Brain microvascular endothelial cell (primary cell): Measurements from ENCODE around the gene MRPL43.

Source experiments
- DNase-seq: peaks from one replicate; pipeline ENCODE4 v3.0.0-alpha.2; 2020
- H3K27ac ChIP-seq: fragments of 250-450 bp; sonication (Bioruptor Pico); 2 replicates; pipeline ENCODE4 v1.5.1; 2020; ENCODE audit warnings: mild to moderate bottlenecking, moderate library complexity
- H3K27me3 ChIP-seq: fragments of 250-450 bp; sonication (Bioruptor Pico); replicated peaks from 2 replicates; pipeline ENCODE4 v1.5.1; 2020; ENCODE audit warnings: mild to moderate bottlenecking
- H3K36me3 ChIP-seq: fragments of 250-450 bp; sonication (Bioruptor Pico); replicated peaks from 2 replicates; pipeline ENCODE4 v1.5.1; 2020; ENCODE audit warnings: mild to moderate bottlenecking
- H3K4me3 ChIP-seq: 2 replicates; pipeline ENCODE4 v1.5.1; 2011; ENCODE audit warnings: low read depth, mild to moderate bottlenecking, control low read depth, low read length, moderate library complexity
- in situ Hi-C: cut with HindIII; loops from 2 replicates; pipeline ENCODE4 v1.10.0; 2017; ENCODE audit warnings: low sequenced_read_pairs, low pct_ligation_motif_present
- TF ChIP-seq, protein P1 (sequence below): IDR thresholded peaks from 2 replicates; pipeline ENCODE4 v1.5.1; 2011; ENCODE audit warnings: low read depth, mild to moderate bottlenecking, moderate library complexity, low read length, control low read depth, inconsistent platforms; ENCODE audit errors: missing control alignments

MRPL43 gene

DNA sequence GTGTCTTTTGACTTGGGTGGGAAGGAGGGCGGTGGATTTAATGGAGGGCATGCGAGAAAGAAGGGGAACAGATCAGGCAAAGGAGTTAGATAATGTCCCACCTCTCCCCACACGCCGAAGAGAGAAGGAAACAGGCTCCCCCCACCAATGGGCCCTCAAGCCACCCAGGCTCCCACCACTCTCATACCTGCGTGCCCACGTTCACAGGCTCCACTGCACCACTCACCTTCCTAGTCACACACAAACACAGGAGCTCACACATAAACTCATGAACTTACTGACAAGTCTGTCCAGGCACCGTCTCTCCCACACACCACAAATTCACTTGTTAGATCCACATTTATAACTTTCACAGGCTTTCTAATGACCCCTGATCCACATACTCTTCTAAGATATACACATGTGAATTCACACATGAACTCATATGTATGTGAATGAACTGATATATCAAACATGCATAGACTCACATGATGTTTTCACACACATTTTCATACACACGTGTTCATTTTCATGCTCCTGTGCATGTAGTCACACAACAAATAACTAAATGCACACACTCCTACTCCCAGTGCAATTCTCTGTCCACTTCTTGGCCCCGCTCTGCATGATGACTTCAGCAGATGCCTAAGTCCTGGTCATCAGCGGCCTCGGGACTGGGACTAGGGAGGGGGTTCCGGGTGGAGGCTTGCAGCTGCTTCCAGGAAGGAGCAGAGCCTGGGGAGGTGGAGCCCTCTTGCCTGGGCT lies 13.8 kb upstream of the MRPL43 start:
- DNase-seq: peak; percentile 90
- Histone ChIP-seq H3K36me3 (peaks cover 24% of the 10 kb centered on the region), H3K4me3 (peak overlapping the region; percentile 81), H3K27me3 (no peaks in the 10 kb centered on the region), H3K27ac (peak overlapping the region; percentile 95)
- in situ Hi-C loops: no loop called here
- TF ChIP-seq, protein P1, sequence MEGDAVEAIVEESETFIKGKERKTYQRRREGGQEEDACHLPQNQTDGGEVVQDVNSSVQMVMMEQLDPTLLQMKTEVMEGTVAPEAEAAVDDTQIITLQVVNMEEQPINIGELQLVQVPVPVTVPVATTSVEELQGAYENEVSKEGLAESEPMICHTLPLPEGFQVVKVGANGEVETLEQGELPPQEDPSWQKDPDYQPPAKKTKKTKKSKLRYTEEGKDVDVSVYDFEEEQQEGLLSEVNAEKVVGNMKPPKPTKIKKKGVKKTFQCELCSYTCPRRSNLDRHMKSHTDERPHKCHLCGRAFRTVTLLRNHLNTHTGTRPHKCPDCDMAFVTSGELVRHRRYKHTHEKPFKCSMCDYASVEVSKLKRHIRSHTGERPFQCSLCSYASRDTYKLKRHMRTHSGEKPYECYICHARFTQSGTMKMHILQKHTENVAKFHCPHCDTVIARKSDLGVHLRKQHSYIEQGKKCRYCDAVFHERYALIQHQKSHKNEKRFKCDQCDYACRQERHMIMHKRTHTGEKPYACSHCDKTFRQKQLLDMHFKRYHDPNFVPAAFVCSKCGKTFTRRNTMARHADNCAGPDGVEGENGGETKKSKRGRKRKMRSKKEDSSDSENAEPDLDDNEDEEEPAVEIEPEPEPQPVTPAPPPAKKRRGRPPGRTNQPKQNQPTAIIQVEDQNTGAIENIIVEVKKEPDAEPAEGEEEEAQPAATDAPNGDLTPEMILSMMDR: no peak

DNA sequence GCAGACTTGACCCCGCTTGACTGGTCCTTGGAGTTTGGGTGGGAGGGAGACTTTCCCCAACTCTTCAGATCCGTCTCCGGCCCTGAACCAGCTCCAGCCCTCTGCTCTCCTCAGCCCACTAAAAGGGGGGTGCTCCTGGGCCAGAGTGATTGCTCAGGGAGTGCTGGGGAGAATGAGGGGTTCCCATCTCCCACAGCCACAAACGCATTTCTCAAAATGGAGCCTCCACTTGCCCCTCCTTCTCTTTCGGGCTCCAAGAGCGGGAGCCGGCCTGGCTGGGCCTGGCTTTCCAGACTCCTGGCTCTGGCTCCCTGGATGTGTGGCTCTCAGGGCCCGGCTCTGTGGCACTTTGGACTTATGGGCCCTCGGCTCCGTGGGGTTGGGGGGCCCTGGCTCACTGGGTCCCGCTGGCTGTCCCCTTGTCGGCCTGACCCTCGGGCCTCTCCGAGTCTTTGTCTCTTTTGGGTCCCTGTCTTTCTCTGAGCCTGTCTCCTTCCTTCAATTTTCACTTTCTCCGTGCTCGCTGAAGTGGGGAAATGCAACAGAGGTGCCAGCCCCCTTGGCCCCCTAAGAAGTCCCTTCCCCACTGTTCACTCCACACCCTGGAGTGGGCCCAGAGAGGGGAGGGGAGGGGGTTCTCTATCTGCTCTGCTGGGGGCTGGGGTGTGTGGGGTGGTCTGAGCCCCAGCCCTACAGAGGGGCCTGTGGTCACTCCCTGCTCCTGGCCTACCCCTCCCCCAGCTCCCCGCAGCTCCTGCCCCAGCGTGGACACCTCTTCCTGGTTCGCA lies 13.0 kb upstream of the MRPL43 start:
- TF ChIP-seq, protein P1: no peak

GRCh38 chr10:100999742-101000126 lies 12.4 kb upstream of the MRPL43 start, which contains the start of gene LZTS2:
TSS of gene LZTS2 (plus strand) at chr10:100999808. CDS start at chr10:101002539, 2,731 bp downstream.
- in situ Hi-C loops: no loop called here
- Histone ChIP-seq H3K4me3 (peak within 1 kb of the TSS; percentile 81), H3K27ac (peak within 1 kb of the TSS; percentile 95), H3K36me3 (peaks cover 17% of the 10 kb centered on the region), H3K27me3 (no peaks in the 10 kb centered on the region)
- DNase-seq: no peak
- TF ChIP-seq, protein P1: no peak

More for the DNA sequence above, 13.0 kb upstream of the MRPL43 start:
- in situ Hi-C loops: no loop called here
- peaks cover 19% of the 10 kb centered on the region for H3K36me3 ChIP-seq
- H3K27me3 ChIP-seq: no peaks in the 10 kb centered on the region
- DNase-seq: no peak
- peak overlapping the region; percentile 81 for H3K4me3 ChIP-seq
- peak overlapping the region; percentile 95 for H3K27ac ChIP-seq

DNA sequence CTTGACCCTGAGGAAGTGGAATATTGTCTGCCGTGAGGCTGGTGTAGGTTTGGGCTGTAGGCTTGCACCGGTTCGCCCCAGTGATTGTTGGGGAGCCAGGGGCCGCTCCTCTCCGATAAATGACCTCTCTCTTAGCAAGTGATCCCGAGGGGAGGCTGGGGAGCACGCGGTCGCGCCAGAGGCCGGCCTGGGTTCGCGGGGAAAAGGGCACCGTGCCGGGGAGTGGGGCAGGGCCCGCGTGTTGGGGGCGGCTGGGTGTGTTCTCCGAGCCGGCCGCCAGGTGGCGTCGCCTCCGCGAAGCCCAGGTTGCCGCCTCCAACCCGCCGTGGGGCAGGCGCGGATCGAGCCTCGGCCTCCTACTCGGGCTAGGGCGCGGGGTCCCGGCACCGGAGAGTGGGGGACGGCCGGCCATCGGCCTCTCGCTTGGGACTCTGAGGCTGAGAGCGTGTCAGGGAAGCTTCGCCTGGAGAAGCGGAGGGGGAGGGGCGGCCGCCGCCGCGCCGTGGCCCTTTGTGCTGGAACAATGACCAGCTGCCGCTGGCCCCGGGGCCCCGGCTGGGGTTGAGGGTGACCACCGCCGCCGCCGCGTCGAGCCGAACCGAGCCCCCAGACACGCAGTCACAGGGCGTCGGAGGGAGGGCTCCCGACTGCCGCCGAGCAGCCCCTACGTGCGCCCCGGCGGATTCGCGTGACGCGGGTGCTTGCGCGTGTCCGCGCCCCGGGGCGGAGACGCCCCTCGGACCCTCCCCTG lies 11.9 kb upstream of the MRPL43 start:
- TF ChIP-seq, protein P1: peak; percentile 64
- in situ Hi-C loops: no loop called here
- Histone ChIP-seq H3K36me3 (peaks cover 20% of the 10 kb centered on the region), H3K27ac (peak overlapping the region; percentile 95), H3K27me3 (no peaks in the 10 kb centered on the region), H3K4me3 (peak overlapping the region; percentile 81)
- DNase-seq: peak; percentile 39

DNA sequence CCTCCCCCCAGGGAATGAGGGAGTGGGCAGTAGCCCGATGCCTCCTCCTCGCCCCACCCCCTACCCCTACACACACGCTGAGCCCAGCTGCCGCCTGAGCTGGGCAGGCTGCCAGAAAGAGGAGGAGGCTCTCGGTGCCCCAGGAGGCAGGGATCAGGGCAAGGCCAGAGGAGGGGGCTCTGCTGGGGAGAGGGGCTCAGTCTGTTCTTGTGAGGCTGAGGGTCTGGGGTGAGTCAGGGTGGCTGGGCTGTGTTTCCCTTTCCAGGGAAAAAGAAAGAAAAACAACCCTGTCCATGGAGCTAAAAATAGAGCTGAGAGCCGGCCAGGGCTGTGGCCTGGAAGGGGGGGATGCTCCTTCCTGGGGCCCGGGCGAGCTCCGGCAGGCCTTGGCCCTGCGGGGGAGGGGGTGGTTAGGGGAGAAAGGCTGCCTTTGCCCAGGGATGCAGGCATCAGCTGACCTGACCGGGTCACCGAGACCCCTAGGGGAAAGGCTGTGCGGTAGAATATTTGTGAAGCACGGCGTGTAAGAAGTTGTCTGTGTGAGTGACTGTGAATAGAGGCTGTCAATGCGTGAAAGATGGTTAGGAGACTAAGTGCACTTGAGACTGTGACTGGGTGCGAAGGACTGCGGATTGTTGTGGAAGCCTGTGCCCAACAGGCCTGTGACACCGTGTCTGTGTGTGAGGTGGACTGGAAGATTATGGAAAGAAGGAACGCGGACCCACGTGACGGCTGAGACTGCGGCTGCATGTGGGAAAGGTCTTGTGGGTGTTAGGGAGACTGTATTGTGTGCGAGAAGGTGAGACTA lies 11.1 kb upstream of the MRPL43 start:
- peaks cover 18% of the 10 kb centered on the region for H3K36me3 ChIP-seq
- H3K4me3 ChIP-seq: peak overlapping the region; percentile 81
- no peaks in the 10 kb centered on the region for H3K27me3 ChIP-seq
- TF ChIP-seq, protein P1: no peak
- in situ Hi-C loops: no loop called here
- DNase-seq: peak; percentile 65
- peak overlapping the region; percentile 95 for H3K27ac ChIP-seq
